Measurements from ENCODE around the gene PHACTR3.

Gene PHACTR3

GRCh38 chr20:59676126-59676850 lies 71.9 kb downstream of the PHACTR3 start:
- DNase-seq, result no peak

GRCh38 chr20:59676851-59677182 lies 72.5 kb downstream of the PHACTR3 start:
- no peak for DNase-seq

GRCh38 chr20:59677586-59677985 lies 73.2 kb downstream of the PHACTR3 start:
- no peak for DNase-seq

GRCh38 chr20:59678288-59678687 lies 73.9 kb downstream of the PHACTR3 start:
- no peak for DNase-seq

- no peak for DNase-seq
Observed at GRCh38 chr20:59678951-59679350, 74.6 kb downstream of the PHACTR3 start.

- no peak for DNase-seq
Observed at GRCh38 chr20:59680148-59680650, 75.9 kb downstream of the PHACTR3 start.

- no peak for DNase-seq
Observed at GRCh38 chr20:59680852-59681251, 76.5 kb downstream of the PHACTR3 start.

- no peak for DNase-seq
Observed at GRCh38 chr20:59682603-59683002, 78.3 kb downstream of the PHACTR3 start.

- DNase-seq, result no peak
Observed at GRCh38 chr20:59683181-59683580, 78.8 kb downstream of the PHACTR3 start.

- no peak for DNase-seq
Observed at GRCh38 chr20:59684685-59685242, 80.4 kb downstream of the PHACTR3 start.

GRCh38 chr20:59686404-59687346 lies 82.3 kb downstream of the PHACTR3 start:
- DNase-seq, result no peak

- DNase-seq, result no peak
Observed at GRCh38 chr20:59688356-59688755, 84.0 kb downstream of the PHACTR3 start.

GRCh38 chr20:59688999-59689398 lies 84.7 kb downstream of the PHACTR3 start:
- no peak for DNase-seq

GRCh38 chr20:59690101-59690500 lies 85.8 kb downstream of the PHACTR3 start:
- DNase-seq, result no peak

GRCh38 chr20:59690976-59691375 lies 86.6 kb downstream of the PHACTR3 start:
- no peak for DNase-seq

- no peak for DNase-seq
Observed at GRCh38 chr20:59692139-59692538, 87.8 kb downstream of the PHACTR3 start.

GRCh38 chr20:59693587-59693986 lies 89.2 kb downstream of the PHACTR3 start:
- DNase-seq, result no peak

GRCh38 chr20:59696476-59696875 lies 92.1 kb downstream of the PHACTR3 start:
- DNase-seq, result no peak

- no peak for DNase-seq
Observed at GRCh38 chr20:59697068-59697467, 92.7 kb downstream of the PHACTR3 start.

GRCh38 chr20:59698598-59698997 lies 94.3 kb downstream of the PHACTR3 start:
- no peak for DNase-seq

GRCh38 chr20:59701236-59701635 lies 96.9 kb downstream of the PHACTR3 start:
- no peak for DNase-seq

GRCh38 chr20:59703046-59703445 lies 98.7 kb downstream of the PHACTR3 start:
- DNase-seq, result no peak

GRCh38 chr20:59705651-59706399 lies 101.5 kb downstream of the PHACTR3 start:
- no peak for DNase-seq

Data from COR-L47 (cell line).